Testis (tissue), 2 donors: ENCODE results near the gene GLCE.

ENCODE experiments used
- POLR2A ChIP-seq: fragments of 450-650 bp; IDR thresholded peaks from one replicate; pipeline ENCODE4 v1.6.1; 2017; ENCODE audit warnings: antibody characterized with exemption, mild to moderate bottlenecking, moderate library complexity
- TF ChIP-seq, protein P1 (sequence below), 3 experiments: fragments of 450-650 bp in 2 of 3; fragments of 200-600 bp in 1 of 3; sonication (generic) in 1 of 3; IDR thresholded peaks; one replicate each; pipeline ENCODE4 v1.5.1; 2016 to 2019; ENCODE audit warnings: antibody characterized with exemption in 3 of 3, mild to moderate bottlenecking in 2 of 3, moderate library complexity in 1 of 3

DNA sequence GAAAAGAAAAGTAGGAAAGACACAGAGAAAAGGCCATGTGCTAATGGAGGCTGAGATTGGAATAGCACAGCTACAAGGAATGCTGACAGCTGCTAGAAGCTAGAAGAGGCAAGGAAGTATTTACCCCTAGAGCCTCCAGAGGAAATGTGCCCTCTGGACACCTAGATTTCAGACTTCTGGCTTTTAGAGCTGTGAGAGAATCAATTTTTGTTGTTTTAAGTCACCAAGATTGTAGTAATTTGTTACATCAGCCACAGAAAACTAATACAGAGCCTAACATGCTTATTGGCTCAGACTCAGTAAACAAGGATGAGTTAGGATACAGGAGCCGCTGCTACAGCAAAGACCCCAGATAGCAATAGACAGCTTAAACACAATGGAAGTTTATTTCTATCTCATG, 33.1 kb upstream of the GLCE start:
- TF ChIP-seq POLR2A: no peak
- TF ChIP-seq, protein P1, sequence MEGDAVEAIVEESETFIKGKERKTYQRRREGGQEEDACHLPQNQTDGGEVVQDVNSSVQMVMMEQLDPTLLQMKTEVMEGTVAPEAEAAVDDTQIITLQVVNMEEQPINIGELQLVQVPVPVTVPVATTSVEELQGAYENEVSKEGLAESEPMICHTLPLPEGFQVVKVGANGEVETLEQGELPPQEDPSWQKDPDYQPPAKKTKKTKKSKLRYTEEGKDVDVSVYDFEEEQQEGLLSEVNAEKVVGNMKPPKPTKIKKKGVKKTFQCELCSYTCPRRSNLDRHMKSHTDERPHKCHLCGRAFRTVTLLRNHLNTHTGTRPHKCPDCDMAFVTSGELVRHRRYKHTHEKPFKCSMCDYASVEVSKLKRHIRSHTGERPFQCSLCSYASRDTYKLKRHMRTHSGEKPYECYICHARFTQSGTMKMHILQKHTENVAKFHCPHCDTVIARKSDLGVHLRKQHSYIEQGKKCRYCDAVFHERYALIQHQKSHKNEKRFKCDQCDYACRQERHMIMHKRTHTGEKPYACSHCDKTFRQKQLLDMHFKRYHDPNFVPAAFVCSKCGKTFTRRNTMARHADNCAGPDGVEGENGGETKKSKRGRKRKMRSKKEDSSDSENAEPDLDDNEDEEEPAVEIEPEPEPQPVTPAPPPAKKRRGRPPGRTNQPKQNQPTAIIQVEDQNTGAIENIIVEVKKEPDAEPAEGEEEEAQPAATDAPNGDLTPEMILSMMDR (IDR thresholded peaks at IDR 0.05): no peak
